GM12878 (cell line): ENCODE results near the gene TMC5. TPM values are rescaled to one million over a fixed set of nuclear protein-coding genes. Genes with fewer than 3 reads are reported as not detected.

Experiments used
- ATAC-seq: fragments of 200-7000 bp; cut with Tn5 transposase; 3 replicates; pipeline ENCODE4 v1.9.1; 2020; ENCODE audit warnings: mild to moderate bottlenecking, moderate library complexity
- BruUV-seq: library from RNA; stranded (reverse); fragments of 400-500 nt; replicated peaks from 2 replicates; lab custom pipeline; 2021; lab: Mats Ljungman, UMichigan
- CTCF ChIA-PET: fragments of 300-600 bp; sonication (Branson Sonifier 250); formaldehyde crosslinking; extraction: SDS; loops from one replicate; lab custom pipeline; 2021; ENCODE audit warnings: inconsistent platforms; lab: Yijun Ruan, JAX
- POLR2A ChIA-PET: fragments of 350-600 bp; formaldehyde crosslinking; extraction: SDS; loops from one replicate; lab custom pipeline; 2021; ENCODE audit warnings: inconsistent platforms; lab: Charles Lee
- RAD21 ChIA-PET: fragments of 300-600 bp; sonication (Branson Sonifier 250); formaldehyde crosslinking; loops from one replicate; lab custom pipeline; 2023; ENCODE audit warnings: antibody characterized with exemption; ENCODE audit not compliant: unreplicated experiment; lab: Charles Lee
- SMC1A ChIA-PET: fragments of 300-600 bp; sonication (Branson Sonifier 250); formaldehyde crosslinking; loops from one replicate; lab custom pipeline; 2023; ENCODE audit not compliant: unreplicated experiment, uncharacterized antibody; lab: Charles Lee
- DNase-seq: peaks from one replicate; pipeline ENCODE4 v3.0.0-alpha.2; 2011; ENCODE audit warnings: low read depth, low spot score
- FAIRE-seq: peaks from 3 replicates; lab custom pipeline; 2011; peaks lifted over from hg19 to GRCh38; lab: Jason Lieb, UNC
- H2AFZ ChIP-seq: 2 replicates; pipeline ENCODE4 v1.6.0; 2011; ENCODE audit warnings: low read depth, low read length, control low read depth; ENCODE audit not compliant: control insufficient read depth
- H3K27ac ChIP-seq: 2 replicates; pipeline ENCODE4 v1.5.1; 2011; ENCODE audit warnings: control low read depth; ENCODE audit not compliant: control insufficient read depth, insufficient read depth
- H3K27me3 ChIP-seq, 2 experiments: replicated peaks in 1 of 2; 2 replicates each; pipeline versions ENCODE4 v1.6.0 to v1.6.1; 2011; ENCODE audit warnings: low read length in 1 of 2; ENCODE audit not compliant: control insufficient read depth in 2 of 2, insufficient read depth in 2 of 2
- H3K36me3 ChIP-seq, 2 experiments: 2 replicates each; pipeline ENCODE4 v1.5.1; 2011; ENCODE audit warnings: low read length in 1 of 2; ENCODE audit not compliant: control insufficient read depth in 2 of 2, insufficient read depth in 2 of 2
- H3K4me1 ChIP-seq: 2 replicates; pipeline ENCODE4 v1.6.1; 2011; ENCODE audit warnings: mild to moderate bottlenecking, low read length, moderate library complexity, mixed read lengths; ENCODE audit not compliant: control insufficient read depth, insufficient read depth
- H3K4me2 ChIP-seq: 2 replicates; pipeline ENCODE4 v1.6.0; 2011; ENCODE audit warnings: control low read depth; ENCODE audit not compliant: control insufficient read depth, insufficient read depth
- H3K4me3 ChIP-seq: fragments of 200-600 bp; sonication (generic); 2 replicates; pipeline ENCODE4 v1.5.1; 2016
- H3K79me2 ChIP-seq: 2 replicates; pipeline ENCODE4 v1.6.0; 2011; ENCODE audit warnings: low read length; ENCODE audit not compliant: control insufficient read depth, insufficient read depth
- H3K9ac ChIP-seq: 2 replicates; pipeline ENCODE4 v1.8.0; 2011; ENCODE audit warnings: low read length, control low read depth, mixed read lengths; ENCODE audit not compliant: control insufficient read depth, insufficient read depth
- H3K9me3 ChIP-seq: replicated peaks from 3 replicates; pipeline ENCODE4 v1.5.1; 2011; ENCODE audit warnings: mild to moderate bottlenecking, low read length; ENCODE audit not compliant: control insufficient read depth, insufficient read depth
- H4K20me1 ChIP-seq: 2 replicates; pipeline ENCODE4 v1.6.0; 2011; ENCODE audit not compliant: control insufficient read depth, insufficient read depth
- DPF2 ChIP-seq: fragments of 450-650 bp; IDR thresholded peaks from 2 replicates; pipeline ENCODE4 v1.6.1; 2017; ENCODE audit warnings: mild to moderate bottlenecking
- EZH2 ChIP-seq: IDR thresholded peaks from 2 replicates; pipeline ENCODE4 v1.6.1; 2012; ENCODE audit warnings: low read depth, mild to moderate bottlenecking, control low read depth, inconsistent platforms, low read length, borderline replicate concordance; ENCODE audit not compliant: control insufficient read depth
- MYB ChIP-seq: fragments of 150-350 bp; IDR thresholded peaks from 2 replicates; pipeline ENCODE4 v1.6.1; 2014; ENCODE audit warnings: mild to moderate bottlenecking, low read depth, low read length, borderline replicate concordance
- NR2F1 ChIP-seq: fragments of 450-650 bp; conservative IDR thresholded peaks from 2 replicates; pipeline ENCODE4 v1.6.1; 2017; ENCODE audit warnings: mild to moderate bottlenecking
- NRF1 ChIP-seq: conservative IDR thresholded peaks from 2 replicates; pipeline ENCODE4 v1.6.1; 2011; ENCODE audit warnings: mild to moderate bottlenecking, low read depth, low read length, improper control_type of control experiment
- REST ChIP-seq: IDR thresholded peaks from 2 replicates; pipeline ENCODE4 v1.6.1; 2012; ENCODE audit warnings: mild to moderate bottlenecking, low read depth, low read length
- WGBS: methylation state at CpG from one replicate; pipeline ENCODE4 v1.1.6; 2016; ENCODE audit warnings: low lambda C conversion rate; ENCODE audit not compliant: insufficient replicate concordance, insufficient coverage; ENCODE audit errors: missing lambda C conversion rate; 5-methylcytosine and 5-hydroxymethylcytosine counted together
- in situ Hi-C: fragments of 300-500 bp; cut with MboI; formaldehyde crosslinking; loops from 9 replicates; pipeline ENCODE4 v1.14.3; 2018; ENCODE audit warnings: mixed read lengths
- intact Hi-C: fragments of 100-400 bp; cut with micrococcal nuclease; formaldehyde crosslinking; loops from one replicate; pipeline ENCODE4 v1.14.2; 2022; ENCODE audit not compliant: unreplicated experiment
- polyA plus RNA-seq, 11 experiments: library from polyadenylated mRNA; depleted of rRNA in 4 of 11; unstranded in 6 of 11; stranded (reverse) in 5 of 11; fragments of >200 nt; fragmentation: Nextera tagmentation in 4 of 11; fragmentation: Illumina TruSeq in 1 of 11; extraction: Ambion mirVana in 4 of 11; extraction: Trizol in 1 of 11; gene quantifications; 1 replicate in 1 of 11; 2 replicates in 10 of 11; pipeline versions ENCODE4 v1.2.1 to v1.2.3, GENCODE V29; 2011 to 2016; ENCODE audit warnings: inconsistent platforms in 2 of 11, missing spikeins in 2 of 11, low read depth in 1 of 11
- total RNA-seq, 4 experiments: library from RNA; depleted of rRNA in 3 of 4; stranded (reverse); fragments of >200 nt in 3 of 4; fragmentation: Illumina TruSeq in 1 of 4; extraction: Trizol in 1 of 4; gene quantifications; 2 replicates each; pipeline versions ENCODE4 v1.2.1 to v1.2.3, GENCODE V29; 2013 to 2021

The TMC5 gene
- total and polyA plus RNA-seq, 10 of the 15 experiments (the other 5 are each of a cell fraction or from before 2014, with no cell fraction given): 0.01 to 0.10 (median 0.07) TPM; not detected in 5

- intact Hi-C loops: loop anchor here (10.0 kb wide), 1 partner anchor 339 kb away; the partner anchor contains the start of gene SYT17
- no TSS peak for BruUV-seq
These were observed 85.9 kb downstream of the TMC5 start for GRCh38 chr16:19503461-19504075.

More at GRCh38 chr16:19503461-19504075, 85.9 kb downstream of the TMC5 start:
- ATAC-seq: no peak
- WGBS: 98% methylated on average over 5 of the region's 5 CpGs
- POLR2A ChIA-PET: interaction anchor here (1.0 kb wide), 1 partner anchor 417 kb away, joined by 3 read pairs; no protein-coding TSS in a partner anchor
- in situ Hi-C loops: loop anchor here (5.0 kb wide), 1 partner anchor 411 kb away; no protein-coding TSS in a partner anchor
- Histone ChIP-seq H3K79me2 (no peaks in the 10 kb centered on the region), H4K20me1 (no peaks in the 10 kb centered on the region), H3K36me3 (peaks cover 6 to 23% of the 10 kb centered on the region in 2 experiments), H3K9me3 (no peaks in the 10 kb centered on the region), H3K4me2 (no peak overlapping the region), H3K27me3 (no peaks in the 10 kb centered on the region), H3K9ac (no peak overlapping the region), H3K27ac (no peak overlapping the region), H2AFZ (no peak overlapping the region), H3K4me3 (no peak overlapping the region), H3K4me1 (no peaks in the 10 kb centered on the region)
- DNase-seq: no peak
- TF ChIP-seq MYB: no peak
- no peak for TF ChIP-seq EZH2
- no peak for TF ChIP-seq REST
- TF ChIP-seq NR2F1: no peak
- no peak for TF ChIP-seq NRF1
- no peak for TF ChIP-seq DPF2
- RAD21 ChIA-PET: interaction anchor here (1.3 to 2.0 kb wide), 4 partner anchors 14 to 337 kb away, joined by 4 to 7 read pairs (median 6); no protein-coding TSS in a partner anchor
- CTCF ChIA-PET: interaction anchor here (0.8 to 3.4 kb wide), 21 partner anchors 10 to 421 kb away, joined by 3 to 63 read pairs (median 6); partner anchors contain the start of genes CCP110 and GDE1
- SMC1A ChIA-PET: interaction anchor here (1.1 to 2.9 kb wide), 14 partner anchors 9 to 417 kb away, joined by 3 to 22 read pairs (median 4); no protein-coding TSS in a partner anchor
- FAIRE-seq: no peak
